ENCODE data around the gene DHTKD1.
"Not testable (repeated sequence)": the region's sequence is repeated elsewhere in the genome, so short reads cannot be mapped to it uniquely, and the experiment has no call there.

The DHTKD1 gene

GRCh38 chr10:12154516-12154915 lies 85.8 kb downstream of the DHTKD1 start:
- no peak for DNase-seq

GRCh38 chr10:12156367-12157123 lies 87.8 kb downstream of the DHTKD1 start:
- no peak for DNase-seq

- DNase-seq, result no peak
These were observed 89.4 kb downstream of the DHTKD1 start for GRCh38 chr10:12158111-12158510.

GRCh38 chr10:12160664-12161063 lies 91.9 kb downstream of the DHTKD1 start:
- no peak for DNase-seq

GRCh38 chr10:12162927-12163326 lies 94.2 kb downstream of the DHTKD1 start:
- no peak for DNase-seq

GRCh38 chr10:12164085-12164484 lies 95.3 kb downstream of the DHTKD1 start:
- no peak for DNase-seq

- DNase-seq, result no peak
These were observed 96.3 kb downstream of the DHTKD1 start for GRCh38 chr10:12165036-12165435.

- DNase-seq, result no peak
These were observed 97.4 kb downstream of the DHTKD1 start for GRCh38 chr10:12165999-12166775.

- not testable (repeated sequence) for DNase-seq
These were observed 102.8 kb downstream of the DHTKD1 start for GRCh38 chr10:12171512-12171911.
